Neural cell (in vitro differentiated cells): Measurements from ENCODE around the gene BMP10. TPM values are rescaled to one million over a fixed set of nuclear protein-coding genes. Genes with fewer than 3 reads are reported as not detected.

ENCODE experiments used
- H2AFZ ChIP-seq: fragments of 200-600, 300-800 bp; sonication (generic), shearing (Covaris generic); 2 replicates; pipeline ENCODE4 v1.6.0; 2014; ENCODE audit warnings: low read depth, mild to moderate bottlenecking, antibody characterized with exemption, low read length, moderate library complexity
- H3F3A ChIP-seq: fragments of 200-600 bp; shearing (Covaris generic); 2 replicates; pipeline ENCODE4 v1.6.1; 2016; ENCODE audit warnings: mild to moderate bottlenecking, moderate library complexity, mixed read lengths, antibody characterized with exemption, low read length; ENCODE audit not compliant: insufficient read depth, poor library complexity, severe bottlenecking
- H3K27ac ChIP-seq: fragments of 200-600, 300-800 bp; sonication (generic), shearing (Covaris generic); 2 replicates; pipeline ENCODE4 v1.5.1; 2014; ENCODE audit warnings: mild to moderate bottlenecking, low read length, moderate library complexity
- H3K27me3 ChIP-seq: fragments of 300-800, 200-600 bp; sonication (generic), shearing (Covaris generic); 2 replicates; pipeline ENCODE4 v1.6.0; 2014; ENCODE audit warnings: mild to moderate bottlenecking, low read depth, low read length, moderate library complexity; ENCODE audit not compliant: insufficient read depth
- H3K36me3 ChIP-seq: fragments of 300-800, 200-600 bp; sonication (generic), shearing (Covaris generic); 2 replicates; pipeline ENCODE4 v1.5.1; 2014; ENCODE audit warnings: mild to moderate bottlenecking, antibody characterized with exemption, low read length, moderate library complexity; ENCODE audit not compliant: insufficient read depth
- H3K4me2 ChIP-seq: fragments of 300-800, 200-600 bp; sonication (generic), shearing (Covaris generic); 2 replicates; pipeline ENCODE4 v1.6.0; 2014; ENCODE audit warnings: mild to moderate bottlenecking, low read length
- H3K4me3 ChIP-seq: fragments of 300-800, 200-600 bp; sonication (generic), shearing (Covaris generic); 2 replicates; pipeline ENCODE4 v1.5.1; 2014; ENCODE audit warnings: mild to moderate bottlenecking, low read length, moderate library complexity
- H3K79me2 ChIP-seq: fragments of 200-600 bp; shearing (Covaris generic); replicated peaks from 2 replicates; pipeline ENCODE4 v1.6.0; 2014; ENCODE audit warnings: mild to moderate bottlenecking, low read length, moderate library complexity; ENCODE audit not compliant: insufficient read depth
- H3K9ac ChIP-seq: fragments of 300-800, 200-600 bp; sonication (generic), shearing (Covaris generic); 2 replicates; pipeline ENCODE4 v1.6.1; 2016; ENCODE audit warnings: mild to moderate bottlenecking, low read length, mixed read lengths
- H3K9me2 ChIP-seq: fragments of 200-600 bp; shearing (Covaris generic); 2 replicates; pipeline ENCODE4 v1.6.1; 2016; ENCODE audit warnings: mild to moderate bottlenecking, low read length, mixed read lengths; ENCODE audit not compliant: insufficient read depth
- H3K9me3 ChIP-seq: fragments of 200-600, 300-800 bp; sonication (generic), shearing (Covaris generic); 2 replicates; pipeline ENCODE4 v1.6.1; 2016; ENCODE audit warnings: mild to moderate bottlenecking, mixed run types, low read length, moderate library complexity, mixed read lengths
- H4K20me1 ChIP-seq: fragments of 200-600 bp; shearing (Covaris generic); 2 replicates; pipeline ENCODE4 v1.6.1; 2016; ENCODE audit warnings: mild to moderate bottlenecking, mixed run types; ENCODE audit not compliant: insufficient read depth
- EP300 ChIP-seq: fragments of 450-650 bp; conservative IDR thresholded peaks from 2 replicates; pipeline ENCODE4 v1.6.1; 2014; ENCODE audit warnings: antibody characterized with exemption, mild to moderate bottlenecking, moderate library complexity; ENCODE audit not compliant: poor library complexity, severe bottlenecking
- EZH2 ChIP-seq: fragments of 200-600, 300-800 bp; shearing (Covaris generic), sonication (generic); IDR thresholded peaks from 2 replicates; pipeline ENCODE4 v1.6.1; 2014; ENCODE audit warnings: antibody characterized with exemption, low read length, borderline replicate concordance, mild to moderate bottlenecking; ENCODE audit not compliant: insufficient read depth, poor library complexity, severe bottlenecking
- MXI1 ChIP-seq: fragments of 450-650 bp; conservative IDR thresholded peaks from 2 replicates; pipeline ENCODE4 v1.6.1; 2014; ENCODE audit warnings: antibody characterized with exemption, mild to moderate bottlenecking; ENCODE audit not compliant: poor library complexity, severe bottlenecking
- POLR2AphosphoS5 ChIP-seq: IDR thresholded peaks from 2 replicates; pipeline ENCODE4 v1.6.1; 2012
- RAD21 ChIP-seq: fragments of 450-650 bp; conservative IDR thresholded peaks from 2 replicates; pipeline ENCODE4 v1.6.1; 2014; ENCODE audit warnings: antibody characterized with exemption, mild to moderate bottlenecking, moderate library complexity
- SMC3 ChIP-seq: fragments of 450-650 bp; conservative IDR thresholded peaks from 2 replicates; pipeline ENCODE4 v1.6.1; 2014; ENCODE audit warnings: antibody characterized with exemption, mild to moderate bottlenecking, moderate library complexity; ENCODE audit not compliant: poor library complexity
- TAF1 ChIP-seq: IDR thresholded peaks from 2 replicates; pipeline ENCODE4 v1.6.1; 2012; ENCODE audit warnings: low read depth
- polyA plus RNA-seq: library from polyadenylated mRNA; depleted of rRNA; stranded (reverse); fragments of >200 nt; gene quantifications from 2 replicates; pipeline ENCODE4 v1.2.3, GENCODE V29; 2014
- TF ChIP-seq, protein P1 (sequence below): fragments of 450-650 bp; IDR thresholded peaks from 2 replicates; pipeline ENCODE4 v1.5.1; 2014; ENCODE audit warnings: antibody characterized with exemption, mild to moderate bottlenecking, moderate library complexity; ENCODE audit not compliant: poor library complexity, severe bottlenecking
- TF ChIP-seq, protein P2 (sequence below): IDR thresholded peaks from 2 replicates; pipeline ENCODE4 v1.6.1; 2012; ENCODE audit warnings: borderline replicate concordance

Gene BMP10
- polyA plus RNA-seq, 1 donor from 2014 or later: not detected

DNA sequence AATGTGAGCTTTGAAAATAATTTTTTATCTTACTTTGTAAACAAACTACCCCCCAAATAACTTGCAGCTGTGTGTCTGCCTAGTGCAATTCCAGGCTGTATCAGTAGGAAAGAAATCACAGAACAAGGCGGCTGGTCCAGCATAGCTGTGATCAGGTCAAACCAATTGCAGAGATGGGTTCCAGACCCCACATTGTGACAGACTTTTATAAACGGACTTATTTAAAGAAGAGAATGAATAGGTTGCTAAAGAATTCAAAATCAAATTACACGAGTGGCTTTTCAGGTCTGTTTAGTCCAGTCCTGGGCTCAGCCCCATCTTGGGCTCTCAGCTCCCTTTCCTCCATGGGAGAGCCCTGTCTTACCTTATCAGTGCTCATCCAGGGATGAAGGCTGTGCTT is 11.1 kb downstream of the BMP10 start:
- H4K20me1 ChIP-seq: no peaks in the 10 kb centered on the region
- H3K9me3 ChIP-seq: no peaks in the 10 kb centered on the region
- TF ChIP-seq SMC3: no peak
- TF ChIP-seq EZH2: no peak
- no peak for TF ChIP-seq TAF1
- no peak for TF ChIP-seq EP300
- no peak for TF ChIP-seq RAD21
- no peak for TF ChIP-seq MXI1
- no peak for TF ChIP-seq POLR2AphosphoS5
- TF ChIP-seq, protein P1, sequence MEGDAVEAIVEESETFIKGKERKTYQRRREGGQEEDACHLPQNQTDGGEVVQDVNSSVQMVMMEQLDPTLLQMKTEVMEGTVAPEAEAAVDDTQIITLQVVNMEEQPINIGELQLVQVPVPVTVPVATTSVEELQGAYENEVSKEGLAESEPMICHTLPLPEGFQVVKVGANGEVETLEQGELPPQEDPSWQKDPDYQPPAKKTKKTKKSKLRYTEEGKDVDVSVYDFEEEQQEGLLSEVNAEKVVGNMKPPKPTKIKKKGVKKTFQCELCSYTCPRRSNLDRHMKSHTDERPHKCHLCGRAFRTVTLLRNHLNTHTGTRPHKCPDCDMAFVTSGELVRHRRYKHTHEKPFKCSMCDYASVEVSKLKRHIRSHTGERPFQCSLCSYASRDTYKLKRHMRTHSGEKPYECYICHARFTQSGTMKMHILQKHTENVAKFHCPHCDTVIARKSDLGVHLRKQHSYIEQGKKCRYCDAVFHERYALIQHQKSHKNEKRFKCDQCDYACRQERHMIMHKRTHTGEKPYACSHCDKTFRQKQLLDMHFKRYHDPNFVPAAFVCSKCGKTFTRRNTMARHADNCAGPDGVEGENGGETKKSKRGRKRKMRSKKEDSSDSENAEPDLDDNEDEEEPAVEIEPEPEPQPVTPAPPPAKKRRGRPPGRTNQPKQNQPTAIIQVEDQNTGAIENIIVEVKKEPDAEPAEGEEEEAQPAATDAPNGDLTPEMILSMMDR: no peak
- TF ChIP-seq, protein P2, sequence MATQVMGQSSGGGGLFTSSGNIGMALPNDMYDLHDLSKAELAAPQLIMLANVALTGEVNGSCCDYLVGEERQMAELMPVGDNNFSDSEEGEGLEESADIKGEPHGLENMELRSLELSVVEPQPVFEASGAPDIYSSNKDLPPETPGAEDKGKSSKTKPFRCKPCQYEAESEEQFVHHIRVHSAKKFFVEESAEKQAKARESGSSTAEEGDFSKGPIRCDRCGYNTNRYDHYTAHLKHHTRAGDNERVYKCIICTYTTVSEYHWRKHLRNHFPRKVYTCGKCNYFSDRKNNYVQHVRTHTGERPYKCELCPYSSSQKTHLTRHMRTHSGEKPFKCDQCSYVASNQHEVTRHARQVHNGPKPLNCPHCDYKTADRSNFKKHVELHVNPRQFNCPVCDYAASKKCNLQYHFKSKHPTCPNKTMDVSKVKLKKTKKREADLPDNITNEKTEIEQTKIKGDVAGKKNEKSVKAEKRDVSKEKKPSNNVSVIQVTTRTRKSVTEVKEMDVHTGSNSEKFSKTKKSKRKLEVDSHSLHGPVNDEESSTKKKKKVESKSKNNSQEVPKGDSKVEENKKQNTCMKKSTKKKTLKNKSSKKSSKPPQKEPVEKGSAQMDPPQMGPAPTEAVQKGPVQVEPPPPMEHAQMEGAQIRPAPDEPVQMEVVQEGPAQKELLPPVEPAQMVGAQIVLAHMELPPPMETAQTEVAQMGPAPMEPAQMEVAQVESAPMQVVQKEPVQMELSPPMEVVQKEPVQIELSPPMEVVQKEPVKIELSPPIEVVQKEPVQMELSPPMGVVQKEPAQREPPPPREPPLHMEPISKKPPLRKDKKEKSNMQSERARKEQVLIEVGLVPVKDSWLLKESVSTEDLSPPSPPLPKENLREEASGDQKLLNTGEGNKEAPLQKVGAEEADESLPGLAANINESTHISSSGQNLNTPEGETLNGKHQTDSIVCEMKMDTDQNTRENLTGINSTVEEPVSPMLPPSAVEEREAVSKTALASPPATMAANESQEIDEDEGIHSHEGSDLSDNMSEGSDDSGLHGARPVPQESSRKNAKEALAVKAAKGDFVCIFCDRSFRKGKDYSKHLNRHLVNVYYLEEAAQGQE: no peak
- no peaks in the 10 kb centered on the region for H3K9me2 ChIP-seq
- H3K9ac ChIP-seq: no peak overlapping the region
- H3K27ac ChIP-seq: no peak overlapping the region
- H3K4me2 ChIP-seq: no peak overlapping the region
- no peaks in the 10 kb centered on the region for H3K27me3 ChIP-seq
- H3K79me2 ChIP-seq: no peaks in the 10 kb centered on the region
- H3F3A ChIP-seq: no peaks in the 10 kb centered on the region
- H3K4me3 ChIP-seq: no peak overlapping the region
- H3K36me3 ChIP-seq: no peaks in the 10 kb centered on the region
- no peak overlapping the region for H2AFZ ChIP-seq

DNA sequence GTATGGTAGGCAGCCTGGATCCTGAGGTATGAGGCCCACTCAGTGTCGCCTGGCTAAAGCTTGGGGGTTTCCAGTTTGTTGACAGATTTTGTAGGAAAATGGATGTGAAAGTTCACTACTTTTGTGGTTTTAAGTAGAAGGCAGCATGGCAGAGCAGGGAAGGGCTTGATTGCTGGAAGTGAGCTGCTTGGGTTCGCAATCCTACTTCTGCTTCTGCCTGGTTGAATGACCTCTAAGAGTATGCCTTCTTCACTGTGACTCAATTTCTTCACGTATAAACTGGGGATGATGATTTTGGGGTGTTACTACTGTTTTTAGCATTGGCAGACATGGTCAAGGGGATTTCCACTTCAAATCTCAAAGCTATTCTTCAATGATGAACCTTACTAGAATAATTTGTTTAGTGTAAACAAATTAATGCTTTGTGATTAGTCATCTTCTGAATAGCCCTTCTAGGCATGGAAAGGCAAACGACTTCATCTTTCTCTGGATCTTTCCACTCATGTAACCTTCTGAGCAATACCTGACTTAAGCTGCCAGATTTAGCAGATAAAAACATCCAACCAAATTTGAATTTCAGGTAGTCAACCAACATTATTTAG is 13.2 kb downstream of the BMP10 start:
- Histone ChIP-seq H3K79me2 (no peaks in the 10 kb centered on the region), H4K20me1 (no peaks in the 10 kb centered on the region), H3K27me3 (no peaks in the 10 kb centered on the region), H3K9me2 (no peaks in the 10 kb centered on the region), H3K9me3 (no peaks in the 10 kb centered on the region), H3K4me3 (no peak overlapping the region), H3F3A (no peaks in the 10 kb centered on the region), H3K36me3 (no peaks in the 10 kb centered on the region), H3K27ac (no peak overlapping the region), H2AFZ (no peak overlapping the region), H3K9ac (no peak overlapping the region), H3K4me2 (no peak overlapping the region)
- no peak for TF ChIP-seq TAF1
- TF ChIP-seq, protein P2: no peak
- TF ChIP-seq SMC3: no peak
- no peak for TF ChIP-seq POLR2AphosphoS5
- TF ChIP-seq RAD21: no peak
